PC-9 (cell line): ENCODE measurements around the gene GNAQ. TPM values are rescaled to one million over a fixed set of nuclear protein-coding genes. Genes with fewer than 3 reads are reported as not detected.

Experiments
- BruUV-seq: library from RNA; stranded (reverse); fragments of 400-500 nt; replicated peaks from 2 replicates; lab custom pipeline; 2021; lab: Mats Ljungman, UMichigan
- CTCF ChIA-PET: fragments of 300-600 bp; sonication (Branson Sonifier 250); formaldehyde crosslinking; loops from one replicate; lab custom pipeline; 2022; ENCODE audit warnings: antibody characterized with exemption; lab: Charles Lee
- POLR2A ChIA-PET: fragments of 300-600 bp; sonication (Branson Sonifier 250); formaldehyde crosslinking; loops from one replicate; lab custom pipeline; 2022; ENCODE audit warnings: antibody characterized with exemption; ENCODE audit not compliant: unreplicated experiment; lab: Charles Lee
- DNase-seq, 2 experiments: peaks; one replicate each; pipeline versions ENCODE4 v3.0.0 to v3.0.0-alpha.2; 2015 to 2022; ENCODE audit warnings: mixed read lengths in 1 of 2
- H2AFZ ChIP-seq: fragments of 200-600 bp; sonication (generic); 2 replicates; pipeline ENCODE4 v1.8.1; 2017; ENCODE audit warnings: antibody characterized with exemption
- H3F3A ChIP-seq: fragments of 200-600 bp; sonication (generic); 2 replicates; pipeline ENCODE4 v1.8.1; 2017; ENCODE audit warnings: antibody characterized with exemption, mild to moderate bottlenecking, low read depth; ENCODE audit not compliant: insufficient read depth
- H3K27ac ChIP-seq: fragments of 200-600 bp; sonication (generic); 2 replicates; pipeline ENCODE4 v1.6.1; 2016; ENCODE audit warnings: mixed run types
- H3K27me3 ChIP-seq: fragments of 200-600 bp; sonication (generic); 2 replicates; pipeline ENCODE4 v1.6.1; 2016; ENCODE audit warnings: low read depth, mixed run types; ENCODE audit not compliant: insufficient read depth
- H3K36me3 ChIP-seq: fragments of 200-600 bp; sonication (generic); 2 replicates; pipeline ENCODE4 v1.6.1; 2016; ENCODE audit warnings: low read depth, mixed run types
- H3K4me1 ChIP-seq: fragments of 200-600 bp; sonication (generic); replicated peaks from 2 replicates; pipeline ENCODE4 v1.6.1; 2016; ENCODE audit warnings: mixed run types; ENCODE audit not compliant: insufficient read depth
- H3K4me2 ChIP-seq: fragments of 200-600 bp; sonication (generic); 2 replicates; pipeline ENCODE4 v1.6.1; 2017; ENCODE audit warnings: mixed run types
- H3K4me3 ChIP-seq: fragments of 200-600 bp; sonication (generic); 2 replicates; pipeline ENCODE4 v1.6.1; 2016; ENCODE audit warnings: mixed run types
- H3K79me2 ChIP-seq: fragments of 200-600 bp; sonication (generic); 2 replicates; pipeline ENCODE4 v1.6.1; 2017; ENCODE audit warnings: low read depth, mixed run types
- H3K9me2 ChIP-seq: fragments of 200-600 bp; sonication (generic); 2 replicates; pipeline ENCODE4 v1.8.1; 2017; ENCODE audit warnings: mild to moderate bottlenecking; ENCODE audit not compliant: insufficient read depth
- H3K9me3 ChIP-seq: fragments of 200-600 bp; sonication (generic); 2 replicates; pipeline ENCODE4 v1.8.1; 2016; ENCODE audit warnings: low read depth; ENCODE audit not compliant: insufficient read depth
- H4K20me1 ChIP-seq: fragments of 200-600 bp; sonication (generic); 2 replicates; pipeline ENCODE4 v1.8.1; 2017; ENCODE audit not compliant: insufficient read depth
- EZH2 ChIP-seq: fragments of 200-600 bp; sonication (generic); IDR thresholded peaks from 2 replicates; pipeline ENCODE4 v1.8.0; 2017; ENCODE audit warnings: antibody characterized with exemption, low read depth
- intact Hi-C: fragments of 100-400 bp; cut with micrococcal nuclease; formaldehyde crosslinking; loops from one replicate; pipeline ENCODE4 v1.10.0; 2022; ENCODE audit not compliant: unreplicated experiment
- total RNA-seq: library from RNA; stranded (reverse); gene quantifications from 2 replicates; pipeline ENCODE4 v1.2.3, GENCODE V29; 2021
- TF ChIP-seq, protein P1 (sequence below): fragments of 200-600 bp; sonication (generic); conservative IDR thresholded peaks from 2 replicates; pipeline ENCODE4 v1.6.1; 2017; ENCODE audit warnings: mixed run types, antibody characterized with exemption, mild to moderate bottlenecking, moderate library complexity

Gene GNAQ
- total RNA-seq, 1 experiment from 2014 or later: 51.6 TPM

DNA sequence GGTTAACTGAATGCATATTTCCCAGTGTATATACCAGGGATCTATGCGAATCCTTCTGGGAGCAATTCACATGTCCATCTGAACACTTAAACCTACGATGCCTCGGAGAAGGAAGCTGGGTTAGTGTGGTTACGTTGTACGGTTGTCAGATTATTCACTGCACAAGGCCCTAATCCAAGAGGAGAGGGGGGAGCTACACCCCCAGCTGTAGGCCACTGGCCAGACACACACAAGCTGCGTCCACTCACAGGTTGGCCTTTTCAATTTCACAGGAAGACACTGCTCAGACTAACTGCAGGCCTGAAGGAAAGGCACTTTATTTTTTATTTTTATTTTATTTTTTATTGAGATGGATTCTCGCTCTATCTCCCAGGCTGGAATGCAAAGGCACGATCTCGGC lies 199.0 kb downstream of the GNAQ start:
- DNase-seq: no peak
- H3K4me2 ChIP-seq: no peak overlapping the region
- H2AFZ ChIP-seq: no peak overlapping the region
- intact Hi-C loops: no loop called here
- no peaks in the 10 kb centered on the region for H3K4me1 ChIP-seq
- H4K20me1 ChIP-seq: no peaks in the 10 kb centered on the region
- POLR2A ChIA-PET: no interaction called here
- TF ChIP-seq, protein P1, sequence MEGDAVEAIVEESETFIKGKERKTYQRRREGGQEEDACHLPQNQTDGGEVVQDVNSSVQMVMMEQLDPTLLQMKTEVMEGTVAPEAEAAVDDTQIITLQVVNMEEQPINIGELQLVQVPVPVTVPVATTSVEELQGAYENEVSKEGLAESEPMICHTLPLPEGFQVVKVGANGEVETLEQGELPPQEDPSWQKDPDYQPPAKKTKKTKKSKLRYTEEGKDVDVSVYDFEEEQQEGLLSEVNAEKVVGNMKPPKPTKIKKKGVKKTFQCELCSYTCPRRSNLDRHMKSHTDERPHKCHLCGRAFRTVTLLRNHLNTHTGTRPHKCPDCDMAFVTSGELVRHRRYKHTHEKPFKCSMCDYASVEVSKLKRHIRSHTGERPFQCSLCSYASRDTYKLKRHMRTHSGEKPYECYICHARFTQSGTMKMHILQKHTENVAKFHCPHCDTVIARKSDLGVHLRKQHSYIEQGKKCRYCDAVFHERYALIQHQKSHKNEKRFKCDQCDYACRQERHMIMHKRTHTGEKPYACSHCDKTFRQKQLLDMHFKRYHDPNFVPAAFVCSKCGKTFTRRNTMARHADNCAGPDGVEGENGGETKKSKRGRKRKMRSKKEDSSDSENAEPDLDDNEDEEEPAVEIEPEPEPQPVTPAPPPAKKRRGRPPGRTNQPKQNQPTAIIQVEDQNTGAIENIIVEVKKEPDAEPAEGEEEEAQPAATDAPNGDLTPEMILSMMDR: no peak
- TF ChIP-seq EZH2: no peak
- CTCF ChIA-PET: no interaction called here
- H3K4me3 ChIP-seq: no peak overlapping the region
- H3K79me2 ChIP-seq: no peaks in the 10 kb centered on the region
- no peaks in the 10 kb centered on the region for H3K9me2 ChIP-seq
- no TSS peak for BruUV-seq
- no peaks in the 10 kb centered on the region for H3K27me3 ChIP-seq
- H3K27ac ChIP-seq: no peak overlapping the region
- no peaks in the 10 kb centered on the region for H3K9me3 ChIP-seq
- 0 out of 2 replicates have a peak, but pooled peaks cover 6% of the 10 kb centered on the region for H3F3A ChIP-seq
- H3K36me3 ChIP-seq: no peaks in the 10 kb centered on the region

DNA sequence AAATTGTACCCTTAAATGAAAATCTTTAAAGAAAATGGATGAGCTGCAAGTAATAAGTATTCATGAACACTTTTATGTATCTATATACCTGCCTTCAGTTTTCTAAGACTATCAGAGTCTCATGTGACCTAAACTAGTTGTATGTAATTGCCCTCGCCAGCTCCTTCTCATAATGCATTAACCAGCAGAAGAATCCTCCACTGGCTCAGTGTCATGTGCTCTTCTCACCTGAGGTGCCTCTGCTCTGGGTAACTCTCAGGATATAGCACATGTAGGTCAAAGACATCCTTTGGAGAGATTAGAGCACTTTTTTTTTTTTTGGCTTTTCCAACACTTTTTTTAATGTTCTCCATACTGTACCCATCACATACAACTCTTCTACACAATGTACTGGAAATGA lies 199.8 kb downstream of the GNAQ start:
- H3F3A ChIP-seq: 0 out of 2 replicates have a peak, but pooled peaks cover 6% of the 10 kb centered on the region
- no peak overlapping the region for H2AFZ ChIP-seq
- ChIA-PET POLR2A (interaction anchor here (0.6 kb wide), 1 partner anchor 70 kb away, joined by 8 read pairs; no protein-coding TSS in a partner anchor), CTCF (no interaction called here)
- H3K4me1 ChIP-seq: no peaks in the 10 kb centered on the region
- H4K20me1 ChIP-seq: no peaks in the 10 kb centered on the region
- 0 out of 2 replicates have a peak, but pooled peaks cover 4% of the 10 kb centered on the region for H3K79me2 ChIP-seq
- H3K9me3 ChIP-seq: no peaks in the 10 kb centered on the region
- no peak for TF ChIP-seq EZH2
- TF ChIP-seq, protein P1: no peak
- no peak overlapping the region for H3K4me2 ChIP-seq
- no TSS peak for BruUV-seq
- H3K36me3 ChIP-seq: no peaks in the 10 kb centered on the region
- no peak overlapping the region for H3K27ac ChIP-seq
- no peaks in the 10 kb centered on the region for H3K9me2 ChIP-seq
- H3K27me3 ChIP-seq: no peaks in the 10 kb centered on the region
- no peak overlapping the region for H3K4me3 ChIP-seq
- intact Hi-C loops: no loop called here
- DNase-seq: no peak

DNA sequence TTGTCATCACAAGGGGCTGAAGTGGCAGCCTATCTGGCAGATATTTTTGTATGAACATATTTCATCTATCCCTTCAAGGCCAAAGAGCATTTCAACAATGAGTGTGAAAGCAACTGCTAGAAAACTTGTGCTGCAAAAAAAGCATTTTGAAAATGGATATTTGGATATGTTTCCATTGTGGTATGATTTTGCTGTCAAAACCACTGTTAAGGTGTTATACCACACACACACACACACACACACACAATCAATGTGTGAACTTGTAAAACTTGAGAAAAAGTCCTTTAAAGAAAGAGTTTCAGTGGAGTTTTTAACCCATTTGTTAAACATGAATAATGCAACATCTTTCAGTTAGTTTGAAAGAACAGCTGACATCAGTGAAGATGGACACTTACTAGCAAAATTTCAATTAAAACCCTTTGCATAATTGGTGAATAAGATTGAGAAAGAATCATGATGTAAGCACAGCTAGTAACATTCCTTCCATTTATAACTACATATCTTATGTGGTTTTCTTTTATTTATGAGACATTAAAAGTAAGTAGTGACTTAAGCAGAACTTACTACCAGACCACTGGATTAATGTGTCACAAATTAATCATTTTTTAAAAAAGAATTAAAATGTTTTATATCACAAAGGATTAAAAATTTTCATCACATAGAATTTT lies 200.9 kb downstream of the GNAQ start:
- no peak for DNase-seq
- 0 out of 2 replicates have a peak, but pooled peaks cover 4% of the 10 kb centered on the region for H3K79me2 ChIP-seq
- no peak overlapping the region for H3K4me2 ChIP-seq
- no peaks in the 10 kb centered on the region for H3K4me1 ChIP-seq
- no TSS peak for BruUV-seq
- H3K9me3 ChIP-seq: no peaks in the 10 kb centered on the region
- H3K27ac ChIP-seq: no peak overlapping the region
- no peak overlapping the region for H2AFZ ChIP-seq
- ChIA-PET CTCF (no interaction called here), POLR2A (no interaction called here)
- TF ChIP-seq EZH2: no peak
- TF ChIP-seq, protein P1: no peak
- no peak overlapping the region for H3K4me3 ChIP-seq
- H3K27me3 ChIP-seq: no peaks in the 10 kb centered on the region
- no peaks in the 10 kb centered on the region for H4K20me1 ChIP-seq
- peaks cover 6% of the 10 kb centered on the region; the same call in 1 of the 2 replicates for H3F3A ChIP-seq
- H3K36me3 ChIP-seq: no peaks in the 10 kb centered on the region
- intact Hi-C loops: no loop called here
- H3K9me2 ChIP-seq: no peaks in the 10 kb centered on the region
